Measurements from ENCODE around the gene CD200R1.
"Not testable (repeated sequence)": the region's sequence is repeated elsewhere in the genome, so short reads cannot be mapped to it uniquely, and the experiment has no call there.

CD200R1 gene

GRCh38 chr3:112973325-112974177 lies 1.4 kb downstream of the CD200R1 start:
- no peak for DNase-seq

- DNase-seq = no peak
Observed at GRCh38 chr3:112972158-112972557, 2.7 kb downstream of the CD200R1 start.

- no peak for DNase-seq
Observed at GRCh38 chr3:112967828-112968227, 7.1 kb downstream of the CD200R1 start.

GRCh38 chr3:112967425-112967824 lies 7.5 kb downstream of the CD200R1 start:
- DNase-seq = no peak

GRCh38 chr3:112966633-112967032 lies 8.3 kb downstream of the CD200R1 start:
- DNase-seq = no peak

- DNase-seq = no peak
Observed at GRCh38 chr3:112965656-112966055, 9.2 kb downstream of the CD200R1 start.

GRCh38 chr3:112963683-112964082 lies 11.2 kb downstream of the CD200R1 start:
- no peak for DNase-seq

GRCh38 chr3:112958811-112959560 lies 15.9 kb downstream of the CD200R1 start:
- DNase-seq = no peak

GRCh38 chr3:112956351-112956750 lies 18.6 kb downstream of the CD200R1 start:
- no peak for DNase-seq

- DNase-seq = no peak
Observed at GRCh38 chr3:112948346-112948838, 26.5 kb downstream of the CD200R1 start.

- no peak for DNase-seq
Observed at GRCh38 chr3:112931736-112932521, 43.0 kb downstream of the CD200R1 start.

GRCh38 chr3:112930771-112931170 lies 44.1 kb downstream of the CD200R1 start:
- DNase-seq = no peak

GRCh38 chr3:112925969-112926368 lies 48.9 kb downstream of the CD200R1 start:
- no peak for DNase-seq

- no peak for DNase-seq
Observed at GRCh38 chr3:112925560-112925959, 49.3 kb downstream of the CD200R1 start.

- DNase-seq = not testable (repeated sequence)
Observed at GRCh38 chr3:112919541-112919940, 55.4 kb downstream of the CD200R1 start.

- no peak for DNase-seq
Observed at GRCh38 chr3:112908252-112908651, 66.7 kb downstream of the CD200R1 start.

- no peak for DNase-seq
Observed at GRCh38 chr3:112904786-112905185, 70.1 kb downstream of the CD200R1 start.

GRCh38 chr3:112900113-112900512 lies 74.8 kb downstream of the CD200R1 start:
- DNase-seq = no peak

GRCh38 chr3:112897791-112898190 lies 77.1 kb downstream of the CD200R1 start:
- no peak for DNase-seq

- no peak for DNase-seq
Observed at GRCh38 chr3:112894258-112894657, 80.6 kb downstream of the CD200R1 start.

- no peak for DNase-seq
Observed at GRCh38 chr3:112889357-112889756, 85.5 kb downstream of the CD200R1 start.

- no peak for DNase-seq
Observed at GRCh38 chr3:112888381-112889085, 86.4 kb downstream of the CD200R1 start.

All from DMS79 treated with DMSO at 0.1 percent for 48 hours (cell line).